Psoas muscle (tissue), 8 donors: ENCODE results near the gene PARVB. TPM values are rescaled to one million over a fixed set of nuclear protein-coding genes. Genes with fewer than 3 reads are reported as not detected.
"Not testable (repeated sequence)": the region's sequence is repeated elsewhere in the genome, so short reads cannot be mapped to it uniquely, and the experiment has no call there.

ENCODE experiments used
- ATAC-seq, 4 donors: fragments of 200-7000 bp; cut with Tn5 transposase; one replicate each; pipeline ENCODE4 v1.9.1; 2020; ENCODE audit warnings: moderate library complexity in 3 of 4, mild to moderate bottlenecking in 2 of 4
- DNase-seq, 2 donors: peaks; one replicate each; pipeline ENCODE4 v3.0.0-alpha.2; 2020
- H3K27ac ChIP-seq: fragments of 200-600 bp; one replicate; pipeline ENCODE4 v1.8.0; 2022
- H3K27me3 ChIP-seq, 3 donors: fragments of 200-600 bp in 1 of 3; one replicate each; pipeline versions ENCODE4 v1.6.1 to v1.8.0; 2013 to 2022; ENCODE audit warnings: low read length in 2 of 3, mild to moderate bottlenecking in 2 of 3, moderate library complexity in 1 of 3; ENCODE audit not compliant: insufficient read depth in 3 of 3
- H3K36me3 ChIP-seq, 2 donors: fragments of 200-600 bp in 1 of 2; one replicate each; pipeline versions ENCODE4 v1.6.1 to v1.8.0; 2013 to 2022; ENCODE audit warnings: low read depth in 1 of 2, mild to moderate bottlenecking in 1 of 2, moderate library complexity in 1 of 2; ENCODE audit not compliant: insufficient read depth in 1 of 2
- H3K4me1 ChIP-seq: fragments of 200-600 bp; one replicate; pipeline ENCODE4 v1.8.0; 2022
- H3K4me3 ChIP-seq: fragments of 200-600 bp; one replicate; pipeline ENCODE4 v1.8.0; 2022; ENCODE audit warnings: mild to moderate bottlenecking
- H3K9me3 ChIP-seq: fragments of 200-600 bp; one replicate; pipeline ENCODE4 v1.8.0; 2022
- CTCF ChIP-seq: fragments of 200-600 bp; IDR thresholded peaks from one replicate; pipeline ENCODE4 v1.8.0; 2022; ENCODE audit warnings: antibody characterized with exemption
- WGBS, 3 donors: extraction: QIAGEN DNeasy Blood & Tissue Kit; methylation state at CpG; one replicate each; pipeline versions ENCODE4 v1.1.6 to v1.1.7; 2013; 5-methylcytosine and 5-hydroxymethylcytosine counted together
- intact Hi-C, 2 donors: fragments of 100-400 bp; cut with DNase I; formaldehyde crosslinking; loops; one replicate each; pipeline versions ENCODE4 v1.11.0 to v1.14.2; 2022
- polyA plus RNA-seq, 3 donors: library from polyadenylated mRNA; stranded (reverse); fragments of 200-250 nt; gene quantifications; one replicate each; pipeline ENCODE4 v1.2.3, GENCODE V29; 2013
- total RNA-seq, 4 donors: library from RNA; stranded (reverse); fragmentation: NEBNext Ultra II Directional in 2 of 4; extraction: Animal tissue kit (Norgen Biotek cat#: 25700) in 2 of 4; gene quantifications; one replicate each; pipeline versions ENCODE4 v1.2.1 to v1.2.4, GENCODE V29; 2021 to 2023
- donor health status: healthy with polysubstance abuse.
- donor health status: DM: no; HTN: no; CAD: no; lungs with moderate emphysema.
- donor health status: Bipolar disorder and iron deficiency.
- donor health status: healthy.
- donor health status: DM: yes; HTN: yes; CAD: no.
- donor health status: DM: no; HTN: no; CAD: no.
- donor health status: DM: no; HTN: no; CAD: no.
- donor health status: DM: yes; HTN: yes; CAD: no.

PARVB gene
- total and polyA plus RNA-seq, 7 donors: 84.5 to 172 (median 103) TPM

GRCh38 chr22:44012591-44012990, 11.5 kb upstream of the PARVB start:
- H3K9me3 ChIP-seq: no peaks in the 10 kb centered on the region
- ATAC-seq (no peak), DNase-seq (no peak)
- intact Hi-C loops: no loop called here
- WGBS, 3 donors: 93 to 96% (median 94%) methylated on average over 7 of the region's 7 CpGs
- no peaks in the 10 kb centered on the region for H3K27me3 ChIP-seq
- no peak overlapping the region for H3K27ac ChIP-seq
- H3K36me3 ChIP-seq: peaks cover 0 to 3% of the 10 kb centered on the region in 2 donors
- H3K4me3 ChIP-seq: no peak overlapping the region
- no peaks in the 10 kb centered on the region for H3K4me1 ChIP-seq
- no peak for TF ChIP-seq CTCF

- Histone ChIP-seq H3K27ac (no peak overlapping the region), H3K36me3 (peaks cover 0 to 3% of the 10 kb centered on the region in 2 donors)
- WGBS, 3 donors: 64 to 73% (median 71%) methylated on average over 2 of the region's 2 CpGs
These were observed 9.9 kb upstream of the PARVB start for GRCh38 chr22:44014241-44014640.

GRCh38 chr22:44016586-44016985, 7.5 kb upstream of the PARVB start:
- peaks cover 14% of the 10 kb centered on the region for H3K4me1 ChIP-seq
- H3K27me3 ChIP-seq, H3K9me3 ChIP-seq, H3K4me3 ChIP-seq, H3K27ac ChIP-seq, H3K36me3 ChIP-seq, intact Hi-C loops, ATAC-seq, DNase-seq: not testable (repeated sequence)
- WGBS, 3 donors: 79 to 83% (median 83%) methylated on average over 3 of the region's 3 CpGs

More at GRCh38 chr22:44014241-44014640, 9.9 kb upstream of the PARVB start:
- Histone ChIP-seq H3K9me3 (no peaks in the 10 kb centered on the region), H3K4me3 (no peak overlapping the region), H3K4me1 (peaks cover under 1% of the 10 kb centered on the region), H3K27me3 (no peaks in the 10 kb centered on the region)
- ATAC-seq: no peak
- TF ChIP-seq CTCF: no peak
- intact Hi-C loops: no loop called here
- DNase-seq: no peak

GRCh38 chr22:44018594-44018993, 5.5 kb upstream of the PARVB start:
- intact Hi-C loops: no loop called here
- ATAC-seq: no peak
- Histone ChIP-seq H3K4me3 (no peak overlapping the region), H3K36me3 (peaks cover 0 to 6% of the 10 kb centered on the region in 2 donors), H3K27me3 (no peaks in the 10 kb centered on the region), H3K9me3 (no peaks in the 10 kb centered on the region), H3K4me1 (peaks cover 29% of the 10 kb centered on the region), H3K27ac (no peak overlapping the region)
- no peak for DNase-seq
- WGBS, 3 donors: 96 to 97% (median 97%) methylated on average over 9 of the region's 9 CpGs
- no peak for TF ChIP-seq CTCF

GRCh38 chr22:44019416-44019815, 4.7 kb upstream of the PARVB start:
- Histone ChIP-seq H3K27ac (no peak overlapping the region), H3K4me1 (peaks cover 32% of the 10 kb centered on the region), H3K4me3 (no peak overlapping the region), H3K27me3 (no peaks in the 10 kb centered on the region), H3K9me3 (no peaks in the 10 kb centered on the region), H3K36me3 (peaks cover 0 to 6% of the 10 kb centered on the region in 2 donors)
- 42 to 73% (median 54%) methylated on average over 10 of the region's 10 CpGs for WGBS, 3 donors
- no peak for TF ChIP-seq CTCF
- DNase-seq (no peak), ATAC-seq (peak in 1 of 4 donors; percentile 27)
- intact Hi-C loops: no loop called here
